Superior temporal gyrus (tissue), 1 donor: Measurements from ENCODE around the gene CCSER1.

Experiments used
- DNase-seq: peaks from one replicate; pipeline ENCODE4 v3.0.0-alpha.2; 2016; ENCODE audit errors: extremely low spot score

Gene CCSER1

DNA sequence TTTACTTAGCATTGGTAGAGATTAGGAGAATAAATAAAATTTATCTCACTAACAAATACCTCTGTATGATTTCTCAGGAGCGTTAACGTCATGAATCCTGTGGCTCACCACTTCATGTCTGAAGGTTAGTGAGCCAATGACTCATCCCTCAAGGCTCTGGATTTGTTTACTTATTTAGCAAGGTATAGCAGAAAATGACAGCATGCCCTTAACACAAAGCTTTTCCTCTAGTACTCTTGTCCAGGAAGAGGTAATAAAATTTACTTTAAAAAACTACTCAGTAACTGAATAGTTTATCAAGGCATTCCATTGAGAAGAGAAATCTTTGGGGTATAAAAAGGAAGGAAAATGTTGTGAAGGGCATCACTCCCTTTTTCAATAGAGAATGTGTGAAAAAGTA, 823.8 kb downstream of the CCSER1 start:
- DNase-seq: no peak

- no peak for DNase-seq
These were observed 831.2 kb downstream of the CCSER1 start for GRCh38 chr4:90958256-90958895.

- DNase-seq: no peak
These were observed 833.2 kb downstream of the CCSER1 start for GRCh38 chr4:90960433-90960832.

- no peak for DNase-seq
These were observed 833.6 kb downstream of the CCSER1 start for GRCh38 chr4:90960840-90961239.

GRCh38 chr4:90970021-90970420, 842.8 kb downstream of the CCSER1 start:
- no peak for DNase-seq

DNA sequence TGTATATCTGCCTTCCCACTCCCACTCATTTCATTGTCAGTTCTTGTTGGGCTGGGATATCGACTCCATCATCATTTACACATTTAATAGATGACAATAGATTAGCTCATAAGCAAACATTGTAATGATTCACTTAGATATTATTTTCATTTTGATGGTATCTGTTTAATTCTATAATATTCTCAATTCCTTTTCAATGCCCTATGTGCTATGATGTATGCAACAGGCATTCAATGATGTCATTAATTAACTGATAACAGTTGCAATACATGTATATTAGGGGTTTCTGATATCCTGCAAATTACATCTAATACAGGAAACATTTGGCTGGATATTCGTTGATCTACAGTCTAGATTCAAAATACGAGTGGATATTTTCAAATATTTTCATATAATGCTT, 850.5 kb downstream of the CCSER1 start:
- DNase-seq: no peak

DNA sequence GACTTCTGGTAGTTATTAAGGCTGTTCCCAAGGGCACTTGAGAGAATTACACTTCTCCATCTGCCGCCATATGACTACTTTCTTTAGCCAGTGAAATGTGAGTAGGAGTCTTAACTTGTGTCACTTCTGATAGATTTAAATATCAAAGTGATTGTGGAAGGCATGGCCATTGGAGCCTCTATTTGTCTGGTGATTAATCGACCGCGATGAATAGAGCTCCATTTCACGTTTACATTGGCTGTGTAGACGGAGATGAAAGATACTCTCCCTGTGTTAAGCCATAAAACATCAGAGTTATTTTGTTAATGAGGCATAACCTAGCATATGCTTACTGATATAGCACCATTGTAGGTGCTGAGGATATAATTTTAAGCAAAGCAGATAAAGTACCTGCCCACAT, 852.4 kb downstream of the CCSER1 start:
- DNase-seq: no peak

DNA sequence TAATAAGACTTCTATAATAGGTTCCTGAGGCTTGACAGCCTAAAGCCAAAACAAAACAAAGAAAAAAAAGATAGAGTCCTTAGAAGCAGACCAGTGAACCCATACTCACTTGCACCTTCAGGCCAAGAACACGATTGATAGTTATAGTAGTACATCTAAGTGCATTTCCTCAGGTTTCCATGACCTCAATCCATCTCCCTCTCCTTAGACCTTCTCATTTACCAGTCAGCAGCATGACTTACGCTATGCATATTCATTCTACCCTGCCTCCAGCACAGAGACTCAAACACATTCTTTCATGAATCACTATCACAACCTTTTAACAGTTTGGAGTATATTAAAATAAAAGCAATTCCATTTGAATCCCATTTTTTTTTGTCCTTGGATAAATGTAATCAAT, 855.6 kb downstream of the CCSER1 start:
- DNase-seq: no peak

DNA sequence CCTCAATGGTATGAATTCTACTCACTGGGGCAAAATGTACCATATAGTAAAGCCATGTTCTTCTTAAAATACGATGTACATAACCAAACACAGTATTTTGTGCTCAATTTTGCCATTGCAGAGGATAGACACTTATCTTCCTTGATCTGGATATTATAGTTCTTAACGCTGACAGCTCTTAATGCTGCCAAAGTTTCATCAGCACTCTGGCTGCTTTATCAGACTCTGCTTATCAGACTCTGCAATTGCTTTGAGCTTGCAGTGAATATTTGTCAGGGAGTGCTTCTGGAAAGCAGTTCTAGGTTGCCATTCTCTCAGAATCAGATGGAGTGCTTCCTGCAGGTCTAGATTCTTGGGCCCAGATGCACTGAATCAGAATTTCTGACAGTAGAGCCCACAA, 863.1 kb downstream of the CCSER1 start:
- DNase-seq: no peak

- no peak for DNase-seq
These were observed 865.0 kb downstream of the CCSER1 start for GRCh38 chr4:90992213-90992612.

DNA sequence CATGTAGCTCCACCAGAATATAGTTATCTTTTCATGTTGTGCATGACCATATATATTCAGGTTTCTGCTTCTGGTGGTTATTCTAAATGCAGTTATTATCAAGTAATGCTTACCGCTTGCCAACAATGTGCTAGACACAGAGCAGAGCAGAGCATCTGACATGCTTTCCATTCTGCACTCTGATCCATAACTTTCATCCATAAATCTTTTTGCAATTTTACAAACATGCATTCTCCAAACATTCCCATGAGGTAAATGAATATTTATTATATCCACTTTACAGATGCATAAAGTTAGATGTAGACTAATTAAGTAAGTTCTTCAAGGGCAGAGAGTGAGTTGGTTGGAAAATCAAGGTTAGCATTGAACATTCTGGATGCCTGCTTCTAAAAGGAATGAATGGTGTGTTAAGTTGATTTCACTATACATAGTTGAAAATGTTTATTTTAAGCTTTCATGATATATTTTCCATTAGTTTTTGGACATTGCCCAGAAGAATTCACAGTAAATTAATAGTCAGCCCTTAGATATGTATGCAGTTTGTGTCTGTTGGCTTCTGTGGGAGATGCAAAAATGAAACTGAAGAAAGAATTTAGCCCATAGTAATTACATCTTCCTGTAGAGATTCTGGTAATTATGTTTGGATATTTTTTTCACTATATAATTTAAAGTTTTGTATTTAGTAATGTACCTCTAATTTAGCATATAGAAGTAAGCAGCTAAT, 867.8 kb downstream of the CCSER1 start:
- DNase-seq: no peak

DNA sequence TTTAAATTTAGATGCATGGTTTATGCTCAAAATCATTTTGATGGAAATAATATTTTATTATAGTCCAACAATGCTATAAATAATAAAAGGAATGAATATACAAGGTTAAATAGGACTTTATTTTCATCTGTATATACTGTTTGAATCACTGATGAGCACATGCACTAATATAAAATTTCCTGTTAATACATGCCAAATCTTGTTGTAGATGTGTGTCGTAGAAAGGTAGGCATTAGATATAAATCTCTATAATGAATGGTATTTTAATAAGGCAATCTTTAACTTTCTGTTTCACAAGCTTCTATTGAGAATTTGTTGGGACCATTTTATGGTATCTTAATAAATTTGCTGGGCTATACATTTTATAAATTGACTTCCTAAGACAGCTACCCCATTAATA, 868.8 kb downstream of the CCSER1 start:
- no peak for DNase-seq

DNA sequence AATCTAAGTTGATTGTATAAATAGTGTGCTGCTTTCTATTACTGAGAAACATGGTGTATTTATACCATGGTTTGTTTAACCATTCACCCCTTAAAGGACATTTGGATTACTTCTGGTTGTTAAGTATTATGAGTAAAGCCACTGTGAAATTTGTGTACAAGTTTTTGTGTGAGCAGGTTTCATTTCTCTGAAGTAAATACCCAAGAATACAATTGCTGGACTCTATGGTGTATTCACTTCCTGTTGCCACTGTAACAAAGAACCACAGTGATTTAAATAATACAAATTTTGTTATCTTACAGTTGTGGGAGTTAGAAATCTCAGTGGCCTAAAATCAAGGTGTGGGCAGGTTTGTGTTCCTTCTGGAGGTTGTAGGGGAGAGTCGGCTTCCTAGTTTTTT, 869.6 kb downstream of the CCSER1 start:
- DNase-seq: no peak

DNA sequence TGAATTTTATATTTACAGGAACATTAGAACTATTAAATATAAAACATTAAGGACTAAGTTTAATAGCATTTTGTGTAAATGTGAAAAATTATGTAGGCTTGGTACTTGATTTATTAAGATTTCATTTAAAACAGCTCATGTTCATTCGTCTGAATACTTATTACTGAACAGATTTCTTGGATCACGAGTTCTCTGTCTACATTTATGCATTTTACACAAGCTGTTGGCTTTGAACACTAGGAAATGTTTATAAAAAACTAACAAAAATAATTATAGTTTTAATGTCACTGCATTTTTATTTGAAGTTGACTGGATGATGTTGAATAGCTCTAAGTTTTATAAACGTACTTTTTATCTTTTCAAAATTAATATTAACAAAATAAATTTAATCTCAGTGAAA, 888.7 kb downstream of the CCSER1 start:
- no peak for DNase-seq

GRCh38 chr4:91019513-91019912, 892.3 kb downstream of the CCSER1 start:
- DNase-seq: no peak

DNA sequence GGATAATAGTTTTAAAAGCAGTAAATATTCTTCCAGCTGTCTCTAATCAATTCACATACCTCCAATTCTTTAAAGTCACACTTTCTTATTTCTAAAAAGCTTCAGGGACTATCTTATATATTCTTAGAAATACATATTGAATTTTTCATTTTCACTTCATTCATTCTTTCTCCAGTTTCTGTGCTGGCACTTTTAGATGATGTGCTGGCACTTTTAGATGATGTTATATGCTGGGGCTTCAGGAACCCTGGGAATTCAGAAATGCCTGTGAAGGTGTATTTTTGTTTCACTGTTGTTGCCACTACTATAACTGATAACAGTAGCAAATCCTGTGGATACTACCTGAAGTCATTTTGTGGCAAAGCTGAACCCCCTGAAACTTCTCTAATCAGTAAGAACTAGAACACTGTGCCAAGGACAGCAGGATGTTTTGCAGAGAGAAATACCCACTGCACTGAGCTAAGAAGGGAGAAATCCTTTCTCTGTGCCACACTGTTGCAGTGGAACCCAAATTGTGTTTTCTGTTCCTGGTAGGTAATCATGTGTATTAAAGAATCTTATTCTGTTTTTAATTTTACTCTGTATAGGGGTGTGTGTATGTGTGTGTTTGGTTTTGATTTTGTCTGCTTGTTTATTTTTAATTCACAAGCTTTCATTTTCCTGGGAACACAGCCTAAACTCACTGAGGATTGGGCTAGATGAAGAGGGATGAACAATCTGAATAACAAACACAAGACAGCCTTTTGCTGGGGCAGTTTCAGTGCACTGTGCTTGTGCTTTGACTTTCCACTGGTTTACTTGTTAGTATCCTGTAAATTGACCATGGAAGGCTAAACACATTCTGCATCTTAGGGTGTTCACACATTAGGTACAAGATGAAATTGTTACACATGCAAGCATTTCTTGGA, 898.3 kb downstream of the CCSER1 start:
- no peak for DNase-seq

DNA sequence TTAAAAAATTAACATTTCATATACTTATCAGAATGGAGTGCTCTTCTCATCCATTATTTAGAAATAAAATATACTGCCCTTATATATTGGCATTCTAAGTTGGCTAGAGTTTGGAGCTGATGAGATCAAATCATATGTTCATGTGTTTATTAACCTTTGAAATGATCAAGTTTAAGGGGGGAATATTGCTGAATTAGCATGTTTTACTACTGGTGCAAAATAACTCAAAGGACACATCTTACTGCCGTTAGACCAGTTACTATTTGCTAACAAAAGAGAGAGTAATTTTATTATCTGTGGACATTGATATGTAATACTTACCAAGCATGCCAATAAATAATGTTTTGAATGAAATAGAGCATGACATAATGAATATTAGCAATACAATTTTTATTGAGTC, 901.0 kb downstream of the CCSER1 start:
- no peak for DNase-seq

DNA sequence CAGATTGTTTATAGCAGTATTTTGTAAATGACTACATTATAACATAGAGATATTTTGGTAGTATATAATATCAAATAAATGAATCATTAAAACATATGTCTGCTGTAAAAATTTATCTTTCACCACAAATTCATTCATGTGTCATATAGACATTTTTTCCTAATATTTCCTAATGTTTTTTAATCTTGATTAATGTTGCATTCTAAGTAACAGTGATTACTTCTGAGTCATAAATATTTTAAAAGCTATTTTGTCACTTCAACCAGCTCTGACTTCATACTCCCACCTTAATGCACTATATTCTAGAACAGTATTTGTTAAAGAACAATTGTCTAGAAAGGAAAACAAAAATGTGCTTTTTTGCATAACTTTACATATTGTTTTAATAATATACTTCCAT, 904.6 kb downstream of the CCSER1 start:
- DNase-seq: no peak

GRCh38 chr4:91032725-91033445, 905.7 kb downstream of the CCSER1 start:
- no peak for DNase-seq

GRCh38 chr4:91035276-91035675, 908.1 kb downstream of the CCSER1 start:
- no peak for DNase-seq

- DNase-seq: no peak
These were observed 910.8 kb downstream of the CCSER1 start for GRCh38 chr4:91037951-91038350.

DNA sequence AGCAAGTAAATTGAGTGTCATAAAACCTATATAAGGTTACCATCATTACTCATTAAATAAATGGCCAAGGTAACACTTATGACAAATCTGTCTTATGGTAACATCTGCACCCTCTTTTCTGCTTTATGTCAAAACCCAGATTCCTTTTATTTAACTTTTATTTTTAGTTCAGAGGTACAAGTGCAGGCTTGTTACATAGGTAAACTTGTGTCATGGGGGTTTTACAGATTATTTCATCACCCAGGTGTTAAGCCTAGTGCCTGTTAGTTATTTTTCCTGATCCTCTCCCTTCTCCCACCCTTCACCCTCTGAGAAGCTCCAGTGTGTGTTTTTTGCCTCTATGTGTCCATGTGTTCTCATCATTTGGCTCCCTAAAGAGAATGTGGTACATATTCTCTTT, 930.7 kb downstream of the CCSER1 start:
- no peak for DNase-seq
